K562 (cell line): ENCODE data around the gene PCDHA11. TPM values are rescaled to one million over a fixed set of nuclear protein-coding genes. Genes with fewer than 3 reads are reported as not detected.

Experiments
- ATAC-seq: fragments of 200-7000 bp; cut with Tn5 transposase; 3 replicates; pipeline ENCODE4 v1.9.1; 2020; ENCODE audit warnings: moderate library complexity
- BruUV-seq: library from RNA; stranded (reverse); fragments of 400-500 nt; replicated peaks from 2 replicates; lab custom pipeline; 2021; lab: Mats Ljungman, UMichigan
- CTCF ChIA-PET: fragments of 300-600 bp; formaldehyde crosslinking; extraction: SDS; loops from one replicate; lab custom pipeline; 2021; ENCODE audit warnings: low intra/inter-chr PET ratio; lab: Yijun Ruan, JAX
- POLR2A ChIA-PET: fragments of 300-600, 350-650 bp; sonication (Branson Sonifier 250); formaldehyde crosslinking; extraction: SDS; loops from one replicate; lab custom pipeline; 2021; ENCODE audit warnings: antibody characterized with exemption, inconsistent platforms; lab: Yijun Ruan, JAX
- DNase-seq, 4 experiments: peaks; one replicate each; pipeline versions ENCODE4 v3.0.0 to v3.0.0-alpha.2; 2011 to 2018; ENCODE audit warnings: low spot score in 3 of 4, mixed read lengths in 3 of 4; ENCODE audit errors: extremely low read depth in 1 of 4
- FAIRE-seq: peaks from 2 replicates; lab custom pipeline; 2011; peaks lifted over from hg19 to GRCh38; lab: Jason Lieb, UNC
- H2AFZ ChIP-seq: 2 replicates; pipeline ENCODE4 v1.6.0; 2011; ENCODE audit warnings: low read depth, low read length, control low read depth, inconsistent platforms
- H3K27ac ChIP-seq: fragments of 200-600 bp; 3 replicates; pipeline ENCODE4 v1.8.0; 2011; ENCODE audit warnings: low read depth, mild to moderate bottlenecking, control low read depth, inconsistent platforms, low read length, moderate library complexity, mixed read lengths; ENCODE audit errors: extremely low read depth
- H3K27me3 ChIP-seq, 2 experiments: fragments of 300-600 bp in 1 of 2; 2 replicates in 1 of 2; 3 replicates in 1 of 2; pipeline versions ENCODE4 v1.6.0 to v1.8.0; 2011; ENCODE audit warnings: inconsistent platforms in 2 of 2, low read length in 2 of 2, mild to moderate bottlenecking in 1 of 2, mixed read lengths in 1 of 2, moderate library complexity in 1 of 2; ENCODE audit not compliant: control insufficient read depth in 2 of 2, insufficient read depth in 2 of 2
- H3K36me3 ChIP-seq: fragments of 300-600 bp; 3 replicates; pipeline ENCODE4 v1.8.0; 2011; ENCODE audit warnings: mild to moderate bottlenecking, low read length, inconsistent platforms; ENCODE audit not compliant: control insufficient read depth, insufficient read depth
- H3K4me1 ChIP-seq, 2 experiments: fragments of 200-600 bp in 1 of 2; replicated peaks in 1 of 2; 2 replicates in 1 of 2; 3 replicates in 1 of 2; pipeline versions ENCODE4 v1.5.1 to v1.8.0; 2011; ENCODE audit warnings: inconsistent platforms in 2 of 2, low read length in 2 of 2, mild to moderate bottlenecking in 1 of 2, mixed read lengths in 1 of 2, moderate library complexity in 1 of 2; ENCODE audit not compliant: control insufficient read depth in 2 of 2, insufficient read depth in 2 of 2
- H3K4me2 ChIP-seq: 2 replicates; pipeline ENCODE4 v1.6.1; 2011; ENCODE audit warnings: low read length, control low read depth, inconsistent platforms, mixed read lengths; ENCODE audit not compliant: insufficient read depth
- H3K4me3 ChIP-seq: fragments of 200-600 bp; sonication (generic), shearing (Covaris generic); 2 replicates; pipeline ENCODE4 v1.5.1; 2016; ENCODE audit warnings: control low read depth, inconsistent platforms
- H3K79me2 ChIP-seq: fragments of 200-600 bp; 3 replicates; pipeline ENCODE4 v1.8.0; 2011; ENCODE audit warnings: low read length, inconsistent platforms; ENCODE audit not compliant: control insufficient read depth, insufficient read depth
- H3K9ac ChIP-seq, 2 experiments: 2 replicates each; pipeline versions ENCODE4 v1.6.0 to v1.6.1; 2011; ENCODE audit warnings: low read depth in 2 of 2, low read length in 2 of 2, control low read depth in 1 of 2, inconsistent platforms in 1 of 2, mild to moderate bottlenecking in 1 of 2, mixed read lengths in 1 of 2; ENCODE audit not compliant: insufficient read depth in 1 of 2
- H3K9me1 ChIP-seq: one replicate; pipeline ENCODE4 v1.6.0; 2011; ENCODE audit warnings: inconsistent platforms, mild to moderate bottlenecking, low read length, moderate library complexity; ENCODE audit not compliant: control insufficient read depth, insufficient read depth
- H3K9me3 ChIP-seq: replicated peaks from 2 replicates; pipeline ENCODE4 v1.5.1; 2011; ENCODE audit warnings: low read depth, low read length, inconsistent platforms; ENCODE audit not compliant: control insufficient read depth, insufficient read depth
- H4K20me1 ChIP-seq: replicated peaks from 2 replicates; pipeline ENCODE4 v1.6.1; 2011; ENCODE audit warnings: low read length, inconsistent platforms, mixed read lengths; ENCODE audit not compliant: control insufficient read depth, insufficient read depth
- CCNT2 ChIP-seq: IDR thresholded peaks from 2 replicates; pipeline ENCODE4 v1.6.1; 2011; ENCODE audit warnings: borderline replicate concordance, low read depth, mild to moderate bottlenecking, moderate library complexity, mixed read lengths, low read length; ENCODE audit not compliant: insufficient read length; ENCODE audit errors: extremely low read depth
- ELF2 ChIP-seq: fragments of 250-450 bp; sonication (Bioruptor Pico); IDR thresholded peaks from 2 replicates; pipeline ENCODE4 v1.5.0; 2021; ENCODE audit warnings: mild to moderate bottlenecking
- FOS ChIP-seq: IDR thresholded peaks from 3 replicates; pipeline ENCODE4 v1.6.1; 2011; ENCODE audit not compliant: insufficient read length; ENCODE audit errors: extremely low read depth
- FOXA3 ChIP-seq, 2 experiments: fragments of 450-650 bp in 1 of 2; sonication (generic) in 1 of 2; formaldehyde crosslinking; IDR thresholded peaks in 1 of 2; conservative IDR thresholded peaks in 1 of 2; 2 replicates each; pipeline versions ENCODE4 v1.4.0 to v1.8.0; 2020 to 2022; ENCODE audit warnings: mild to moderate bottlenecking in 2 of 2, missing genetic modification reagents in 1 of 2
- HNRNPLL ChIP-seq: fragments of 200-400 bp; formaldehyde crosslinking; IDR thresholded peaks from 2 replicates; pipeline ENCODE4 v1.6.1; 2017; ENCODE audit warnings: low read length, low read depth, mild to moderate bottlenecking; ENCODE audit not compliant: poor library complexity, severe bottlenecking
- HOXB6 ChIP-seq: fragments of 250-450 bp; sonication (Bioruptor Pico); IDR thresholded peaks from 2 replicates; pipeline ENCODE4 v1.5.1; 2022; ENCODE audit warnings: mild to moderate bottlenecking, borderline replicate concordance
- ILF3 ChIP-seq: fragments of 450-650 bp; IDR thresholded peaks from 2 replicates; pipeline ENCODE4 v1.6.1; 2018; ENCODE audit warnings: antibody characterized with exemption, mild to moderate bottlenecking, moderate library complexity, borderline replicate concordance
- PATZ1 ChIP-seq: fragments of 250-450 bp; sonication (Bioruptor Pico); IDR thresholded peaks from 2 replicates; pipeline ENCODE4 v1.5.0; 2020; ENCODE audit warnings: mild to moderate bottlenecking, borderline replicate concordance
- POLR2B ChIP-seq: fragments of 450-650 bp; IDR thresholded peaks from 2 replicates; pipeline ENCODE4 v1.6.1; 2018; ENCODE audit warnings: low read depth; ENCODE audit not compliant: partially characterized antibody
- POLR3A ChIP-seq: IDR thresholded peaks from 2 replicates; pipeline ENCODE4 v1.6.1; 2011; ENCODE audit warnings: borderline replicate concordance, mild to moderate bottlenecking, moderate library complexity; ENCODE audit not compliant: insufficient read length, insufficient read depth; ENCODE audit errors: extremely low read depth
- VEZF1 ChIP-seq: fragments of 200-800 bp; sonication (Bioruptor generic); IDR thresholded peaks from 2 replicates; pipeline ENCODE4 v1.6.1; 2017; ENCODE audit warnings: missing genetic modification characterization, missing compliant biosample characterization
- ZFPM2 ChIP-seq: fragments of 250-450 bp; sonication (Bioruptor Pico); IDR thresholded peaks from 2 replicates; pipeline ENCODE4 v1.5.1; 2022; ENCODE audit warnings: mild to moderate bottlenecking
- ZNF133 ChIP-seq: fragments of 250-450 bp; sonication (Bioruptor Pico); IDR thresholded peaks from 2 replicates; pipeline ENCODE4 v1.4.0; 2020; ENCODE audit warnings: mild to moderate bottlenecking
- ZNF140 ChIP-seq: fragments of 250-450 bp; sonication (Bioruptor Pico); IDR thresholded peaks from 2 replicates; pipeline ENCODE4 v1.8.0; 2021; ENCODE audit warnings: moderate library complexity, mild to moderate bottlenecking, inconsistent platforms
- ZNF592 ChIP-seq: fragments of 450-650 bp; IDR thresholded peaks from 2 replicates; pipeline ENCODE4 v1.6.1; 2017; ENCODE audit warnings: antibody characterized with exemption, mild to moderate bottlenecking
- WGBS: fragments of 100-300 bp; shearing (Covaris generic); methylation state at CpG from one replicate; pipeline ENCODE4 v1.1.6; 2016; ENCODE audit warnings: low coverage, mixed read lengths; ENCODE audit not compliant: insufficient coverage; ENCODE audit errors: missing lambda C conversion rate; 5-methylcytosine and 5-hydroxymethylcytosine counted together
- in situ Hi-C: fragments of 300-500 bp; cut with MboI; formaldehyde crosslinking; loops from 4 replicates; pipeline ENCODE4 v1.15.0; 2018; ENCODE audit warnings: inconsistent platforms, mixed read lengths
- intact Hi-C: fragments of 100-400 bp; cut with micrococcal nuclease; formaldehyde crosslinking; loops from 2 replicates; pipeline ENCODE4 v1.14.2; 2022
- polyA plus RNA-seq, 8 experiments: library from polyadenylated mRNA; depleted of rRNA in 4 of 8; stranded (reverse) in 5 of 8; unstranded in 3 of 8; fragments of >200 nt; fragmentation: Nextera tagmentation in 2 of 8; fragmentation: Illumina TruSeq in 1 of 8; extraction: Ambion mirVana in 2 of 8; extraction: Trizol in 1 of 8; gene quantifications; 2 replicates each; pipeline versions ENCODE4 v1.2.1 to v1.2.3, GENCODE V29; 2011 to 2014; ENCODE audit warnings: inconsistent platforms in 1 of 8, missing spikeins in 1 of 8
- total RNA-seq, 7 experiments: library from RNA; depleted of rRNA in 6 of 7; stranded (reverse); fragments of >200 nt in 6 of 7; fragmentation: Illumina TruSeq in 2 of 7; extraction: Trizol in 2 of 7; gene quantifications; 2 replicates each; pipeline versions ENCODE4 v1.2.1 to v1.2.3, GENCODE V29; 2011 to 2021; ENCODE audit warnings: low replicate concordance in 1 of 7

The PCDHA11 gene
- total and polyA plus RNA-seq, 9 of the 15 experiments (the other 6 are each of a cell fraction or from before 2014, with no cell fraction given) = not detected

DNA sequence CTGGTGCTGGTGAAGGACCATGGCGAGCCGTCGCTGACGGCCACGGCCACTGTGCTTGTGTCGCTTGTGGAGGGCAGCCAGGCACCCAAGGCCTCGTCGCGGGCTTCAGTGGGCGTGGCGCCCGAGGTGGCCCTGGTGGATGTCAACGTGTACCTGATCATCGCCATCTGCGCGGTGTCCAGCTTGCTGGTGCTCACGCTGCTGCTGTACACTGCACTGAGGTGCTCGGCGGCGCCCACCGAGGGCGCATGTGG, 10.8 kb upstream of the PCDHA11 start:
- no peak for DNase-seq
- CTCF ChIA-PET = interaction anchor here (0.9 kb wide), 1 partner anchor 183 kb away, joined by 3 read pairs; no protein-coding TSS in a partner anchor
- no peak overlapping the region for H3K4me2 ChIP-seq
- 11% methylated on average over 12 of the region's 22 CpGs for WGBS
- H4K20me1 ChIP-seq = no peaks in the 10 kb centered on the region
- peaks cover 0 to 4% of the 10 kb centered on the region in 2 experiments; a peak in 1 of 5 replicates for H3K4me1 ChIP-seq
- no peaks in the 10 kb centered on the region for H3K36me3 ChIP-seq
- 0 out of 2 replicates have a peak, but pooled peaks cover 2% of the 10 kb centered on the region for H3K9me3 ChIP-seq
- H3K27ac ChIP-seq = no peak overlapping the region
- H3K9me1 ChIP-seq = no peaks in the 10 kb centered on the region
- FAIRE-seq = no peak
- no peak overlapping the region for H3K4me3 ChIP-seq
- H3K27me3 ChIP-seq = peaks cover 0 to 4% of the 10 kb centered on the region in 2 experiments; a peak in 2 of 5 replicates
- no peaks in the 10 kb centered on the region for H3K79me2 ChIP-seq
- no peak overlapping the region for H3K9ac ChIP-seq
- in situ Hi-C loops (no loop called here), intact Hi-C loops (no loop called here)
- POLR2A ChIA-PET = interaction anchor here (0.6 kb wide), 1 partner anchor 12 kb away, joined by 3 read pairs; no protein-coding TSS in a partner anchor
- BruUV-seq = no TSS peak
- no peak overlapping the region for H2AFZ ChIP-seq
- no peak for ATAC-seq
- TF ChIP-seq ZNF140 (no peak), CCNT2 (no peak), POLR3A (no peak), HOXB6 (no peak), FOXA3 (CRISPR knock-in tag; conservative IDR thresholded peaks at IDR 0.05 in 1 of 2, IDR thresholded peaks at IDR 0.05 in 1 of 2) (no peak), FOS (no peak), ZNF592 (no peak), PATZ1 (CRISPR knock-in tag) (no peak), ZNF133 (CRISPR knock-in tag) (no peak), ELF2 (CRISPR knock-in tag) (no peak), VEZF1 (no peak), ZFPM2 (CRISPR knock-in tag) (no peak), ILF3 (no peak), POLR2B (no peak), HNRNPLL (no peak)
